ENCODE measurements around the gene RASA3.

DNA sequence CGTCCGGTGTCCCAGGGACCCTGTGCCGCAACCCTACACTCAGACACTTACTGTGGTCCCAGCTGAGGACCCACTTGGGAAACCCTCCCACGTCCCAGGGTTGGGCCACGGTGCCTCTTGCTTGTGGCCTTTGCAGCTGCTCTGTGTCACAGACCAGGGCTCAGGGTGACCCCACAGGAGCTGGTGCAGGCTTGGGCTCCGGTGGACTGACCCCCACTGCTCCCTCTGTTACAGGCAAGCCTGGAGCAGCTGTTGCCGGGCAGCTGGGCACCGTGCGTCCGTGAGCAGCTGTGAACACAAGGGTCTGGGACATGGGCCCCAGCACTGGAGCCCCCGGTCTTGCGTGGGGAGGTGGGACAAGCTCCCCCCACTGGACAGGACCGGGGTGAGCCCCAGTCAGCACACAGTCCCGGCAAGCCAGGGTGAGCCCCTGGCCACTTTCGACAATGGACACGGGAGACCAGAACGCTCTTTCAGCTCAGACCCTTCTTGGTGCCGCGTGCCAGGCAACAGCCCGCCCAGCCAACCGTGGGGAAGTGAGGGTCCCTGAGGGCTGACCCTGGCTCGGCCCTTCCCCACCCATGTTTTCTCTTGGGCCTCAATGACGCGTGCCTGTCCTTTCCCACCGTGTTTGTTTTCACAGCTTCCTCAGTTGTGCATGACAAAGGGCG is 92.8 kb downstream of the RASA3 start:
- TF ChIP-seq POLR2A (IDR thresholded peaks at IDR 0.05) (no peak), EP300 (IDR thresholded peaks at IDR 0.05; ENCODE audit: low read depth) (no peak), CTCF (IDR thresholded peaks at IDR 0.05) (no peak), POLR2AphosphoS5 (IDR thresholded peaks at IDR 0.05) (no peak)

All from transverse colon (tissue), 4 donors.